Measurements from ENCODE around the gene FGFBP3. TPM values are rescaled to one million over a fixed set of nuclear protein-coding genes. Genes with fewer than 3 reads are reported as not detected.

FGFBP3 gene
- total and polyA plus RNA-seq, 2 experiments from 2014 or later: 65.7 to 73.9 TPM

DNA sequence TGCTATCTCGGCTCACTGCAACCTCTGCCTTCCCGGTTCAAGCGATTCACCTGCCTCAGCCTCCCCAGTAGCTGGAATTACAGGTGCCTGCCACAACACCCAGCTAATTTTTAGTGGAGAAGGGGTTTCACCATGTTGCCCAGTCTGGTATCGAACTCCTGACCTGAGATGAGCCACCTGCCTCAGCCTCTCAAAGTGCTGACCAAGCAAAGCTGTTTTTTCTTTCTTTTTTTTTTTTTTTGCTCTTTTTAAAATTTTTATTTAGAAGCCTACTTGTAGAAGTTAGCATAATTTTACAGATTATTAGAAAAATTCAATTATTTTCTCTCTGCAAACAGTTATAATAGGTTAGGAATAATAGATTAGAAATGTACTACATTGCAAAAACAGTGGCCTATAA lies 1.2 kb upstream of the FGFBP3 start:
- no peaks in the 10 kb centered on the region for H4K20me1 ChIP-seq (replicated peaks; ENCODE audit: insufficient read depth)
- H3K9me2 ChIP-seq (ENCODE audit: insufficient read depth): no peaks in the 10 kb centered on the region
- peaks cover 23% of the 10 kb centered on the region for H3K79me2 ChIP-seq (replicated peaks; ENCODE audit: insufficient read depth)
- Mint-ChIP-seq H3K36me3 (ENCODE audit: low read depth) (peaks cover 28% of the 10 kb centered on the region), H3K9me3 (no peaks in the 10 kb centered on the region; the same call in 2 of the 3 replicates), H3K4me1 (peaks cover 23% of the 10 kb centered on the region), H3K27me3 (ENCODE audit: insufficient read depth, low read depth, poor library complexity) (peaks cover 13% of the 10 kb centered on the region), H3K27ac (no peak overlapping the region), H3K4me3 (peak overlapping the region; percentile 33; the same call in 2 of the 3 replicates)
- H3K27me3 ChIP-seq (ENCODE audit: insufficient read depth): no peaks in the 10 kb centered on the region
- H3K4me3 ChIP-seq: no peak overlapping the region
- TF ChIP-seq POLR2AphosphoS5 (IDR thresholded peaks at IDR 0.05; ENCODE audit: low read depth) (no peak), STAT1 (IDR thresholded peaks at IDR 0.05; ENCODE audit: unreplicated experiment) (no peak), EZH2 (IDR thresholded peaks at IDR 0.05; ENCODE audit: low read depth, unreplicated experiment) (no peak), ZNF331 (CRISPR knock-in tag; IDR thresholded peaks at IDR 0.05; ENCODE audit: low read depth) (no peak), ZNF114 (CRISPR knock-in tag; IDR thresholded peaks at IDR 0.05) (no peak), CREB1 (CRISPR knock-in tag; IDR thresholded peaks at IDR 0.05; ENCODE audit: low read depth) (no peak), NANOG (IDR thresholded peaks at IDR 0.05; ENCODE audit: borderline replicate concordance) (no peak), JUNB (IDR thresholded peaks at IDR 0.05; ENCODE audit: unreplicated experiment) (no peak), EZH2phosphoT487 (IDR thresholded peaks at IDR 0.05; ENCODE audit: unreplicated experiment) (no peak)
- TF ChIP-seq, protein P1, sequence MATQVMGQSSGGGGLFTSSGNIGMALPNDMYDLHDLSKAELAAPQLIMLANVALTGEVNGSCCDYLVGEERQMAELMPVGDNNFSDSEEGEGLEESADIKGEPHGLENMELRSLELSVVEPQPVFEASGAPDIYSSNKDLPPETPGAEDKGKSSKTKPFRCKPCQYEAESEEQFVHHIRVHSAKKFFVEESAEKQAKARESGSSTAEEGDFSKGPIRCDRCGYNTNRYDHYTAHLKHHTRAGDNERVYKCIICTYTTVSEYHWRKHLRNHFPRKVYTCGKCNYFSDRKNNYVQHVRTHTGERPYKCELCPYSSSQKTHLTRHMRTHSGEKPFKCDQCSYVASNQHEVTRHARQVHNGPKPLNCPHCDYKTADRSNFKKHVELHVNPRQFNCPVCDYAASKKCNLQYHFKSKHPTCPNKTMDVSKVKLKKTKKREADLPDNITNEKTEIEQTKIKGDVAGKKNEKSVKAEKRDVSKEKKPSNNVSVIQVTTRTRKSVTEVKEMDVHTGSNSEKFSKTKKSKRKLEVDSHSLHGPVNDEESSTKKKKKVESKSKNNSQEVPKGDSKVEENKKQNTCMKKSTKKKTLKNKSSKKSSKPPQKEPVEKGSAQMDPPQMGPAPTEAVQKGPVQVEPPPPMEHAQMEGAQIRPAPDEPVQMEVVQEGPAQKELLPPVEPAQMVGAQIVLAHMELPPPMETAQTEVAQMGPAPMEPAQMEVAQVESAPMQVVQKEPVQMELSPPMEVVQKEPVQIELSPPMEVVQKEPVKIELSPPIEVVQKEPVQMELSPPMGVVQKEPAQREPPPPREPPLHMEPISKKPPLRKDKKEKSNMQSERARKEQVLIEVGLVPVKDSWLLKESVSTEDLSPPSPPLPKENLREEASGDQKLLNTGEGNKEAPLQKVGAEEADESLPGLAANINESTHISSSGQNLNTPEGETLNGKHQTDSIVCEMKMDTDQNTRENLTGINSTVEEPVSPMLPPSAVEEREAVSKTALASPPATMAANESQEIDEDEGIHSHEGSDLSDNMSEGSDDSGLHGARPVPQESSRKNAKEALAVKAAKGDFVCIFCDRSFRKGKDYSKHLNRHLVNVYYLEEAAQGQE (IDR thresholded peaks at IDR 0.05; ENCODE audit: unreplicated experiment): no peak
- TF ChIP-seq, protein P2, sequence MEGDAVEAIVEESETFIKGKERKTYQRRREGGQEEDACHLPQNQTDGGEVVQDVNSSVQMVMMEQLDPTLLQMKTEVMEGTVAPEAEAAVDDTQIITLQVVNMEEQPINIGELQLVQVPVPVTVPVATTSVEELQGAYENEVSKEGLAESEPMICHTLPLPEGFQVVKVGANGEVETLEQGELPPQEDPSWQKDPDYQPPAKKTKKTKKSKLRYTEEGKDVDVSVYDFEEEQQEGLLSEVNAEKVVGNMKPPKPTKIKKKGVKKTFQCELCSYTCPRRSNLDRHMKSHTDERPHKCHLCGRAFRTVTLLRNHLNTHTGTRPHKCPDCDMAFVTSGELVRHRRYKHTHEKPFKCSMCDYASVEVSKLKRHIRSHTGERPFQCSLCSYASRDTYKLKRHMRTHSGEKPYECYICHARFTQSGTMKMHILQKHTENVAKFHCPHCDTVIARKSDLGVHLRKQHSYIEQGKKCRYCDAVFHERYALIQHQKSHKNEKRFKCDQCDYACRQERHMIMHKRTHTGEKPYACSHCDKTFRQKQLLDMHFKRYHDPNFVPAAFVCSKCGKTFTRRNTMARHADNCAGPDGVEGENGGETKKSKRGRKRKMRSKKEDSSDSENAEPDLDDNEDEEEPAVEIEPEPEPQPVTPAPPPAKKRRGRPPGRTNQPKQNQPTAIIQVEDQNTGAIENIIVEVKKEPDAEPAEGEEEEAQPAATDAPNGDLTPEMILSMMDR (conservative IDR thresholded peaks at IDR 0.05; ENCODE audit: low read depth in 2 of 2): no peak
- TF ChIP-seq, protein P3, sequence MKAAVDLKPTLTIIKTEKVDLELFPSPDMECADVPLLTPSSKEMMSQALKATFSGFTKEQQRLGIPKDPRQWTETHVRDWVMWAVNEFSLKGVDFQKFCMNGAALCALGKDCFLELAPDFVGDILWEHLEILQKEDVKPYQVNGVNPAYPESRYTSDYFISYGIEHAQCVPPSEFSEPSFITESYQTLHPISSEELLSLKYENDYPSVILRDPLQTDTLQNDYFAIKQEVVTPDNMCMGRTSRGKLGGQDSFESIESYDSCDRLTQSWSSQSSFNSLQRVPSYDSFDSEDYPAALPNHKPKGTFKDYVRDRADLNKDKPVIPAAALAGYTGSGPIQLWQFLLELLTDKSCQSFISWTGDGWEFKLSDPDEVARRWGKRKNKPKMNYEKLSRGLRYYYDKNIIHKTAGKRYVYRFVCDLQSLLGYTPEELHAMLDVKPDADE (IDR thresholded peaks at IDR 0.05): no peak
- TF ChIP-seq, protein P4, sequence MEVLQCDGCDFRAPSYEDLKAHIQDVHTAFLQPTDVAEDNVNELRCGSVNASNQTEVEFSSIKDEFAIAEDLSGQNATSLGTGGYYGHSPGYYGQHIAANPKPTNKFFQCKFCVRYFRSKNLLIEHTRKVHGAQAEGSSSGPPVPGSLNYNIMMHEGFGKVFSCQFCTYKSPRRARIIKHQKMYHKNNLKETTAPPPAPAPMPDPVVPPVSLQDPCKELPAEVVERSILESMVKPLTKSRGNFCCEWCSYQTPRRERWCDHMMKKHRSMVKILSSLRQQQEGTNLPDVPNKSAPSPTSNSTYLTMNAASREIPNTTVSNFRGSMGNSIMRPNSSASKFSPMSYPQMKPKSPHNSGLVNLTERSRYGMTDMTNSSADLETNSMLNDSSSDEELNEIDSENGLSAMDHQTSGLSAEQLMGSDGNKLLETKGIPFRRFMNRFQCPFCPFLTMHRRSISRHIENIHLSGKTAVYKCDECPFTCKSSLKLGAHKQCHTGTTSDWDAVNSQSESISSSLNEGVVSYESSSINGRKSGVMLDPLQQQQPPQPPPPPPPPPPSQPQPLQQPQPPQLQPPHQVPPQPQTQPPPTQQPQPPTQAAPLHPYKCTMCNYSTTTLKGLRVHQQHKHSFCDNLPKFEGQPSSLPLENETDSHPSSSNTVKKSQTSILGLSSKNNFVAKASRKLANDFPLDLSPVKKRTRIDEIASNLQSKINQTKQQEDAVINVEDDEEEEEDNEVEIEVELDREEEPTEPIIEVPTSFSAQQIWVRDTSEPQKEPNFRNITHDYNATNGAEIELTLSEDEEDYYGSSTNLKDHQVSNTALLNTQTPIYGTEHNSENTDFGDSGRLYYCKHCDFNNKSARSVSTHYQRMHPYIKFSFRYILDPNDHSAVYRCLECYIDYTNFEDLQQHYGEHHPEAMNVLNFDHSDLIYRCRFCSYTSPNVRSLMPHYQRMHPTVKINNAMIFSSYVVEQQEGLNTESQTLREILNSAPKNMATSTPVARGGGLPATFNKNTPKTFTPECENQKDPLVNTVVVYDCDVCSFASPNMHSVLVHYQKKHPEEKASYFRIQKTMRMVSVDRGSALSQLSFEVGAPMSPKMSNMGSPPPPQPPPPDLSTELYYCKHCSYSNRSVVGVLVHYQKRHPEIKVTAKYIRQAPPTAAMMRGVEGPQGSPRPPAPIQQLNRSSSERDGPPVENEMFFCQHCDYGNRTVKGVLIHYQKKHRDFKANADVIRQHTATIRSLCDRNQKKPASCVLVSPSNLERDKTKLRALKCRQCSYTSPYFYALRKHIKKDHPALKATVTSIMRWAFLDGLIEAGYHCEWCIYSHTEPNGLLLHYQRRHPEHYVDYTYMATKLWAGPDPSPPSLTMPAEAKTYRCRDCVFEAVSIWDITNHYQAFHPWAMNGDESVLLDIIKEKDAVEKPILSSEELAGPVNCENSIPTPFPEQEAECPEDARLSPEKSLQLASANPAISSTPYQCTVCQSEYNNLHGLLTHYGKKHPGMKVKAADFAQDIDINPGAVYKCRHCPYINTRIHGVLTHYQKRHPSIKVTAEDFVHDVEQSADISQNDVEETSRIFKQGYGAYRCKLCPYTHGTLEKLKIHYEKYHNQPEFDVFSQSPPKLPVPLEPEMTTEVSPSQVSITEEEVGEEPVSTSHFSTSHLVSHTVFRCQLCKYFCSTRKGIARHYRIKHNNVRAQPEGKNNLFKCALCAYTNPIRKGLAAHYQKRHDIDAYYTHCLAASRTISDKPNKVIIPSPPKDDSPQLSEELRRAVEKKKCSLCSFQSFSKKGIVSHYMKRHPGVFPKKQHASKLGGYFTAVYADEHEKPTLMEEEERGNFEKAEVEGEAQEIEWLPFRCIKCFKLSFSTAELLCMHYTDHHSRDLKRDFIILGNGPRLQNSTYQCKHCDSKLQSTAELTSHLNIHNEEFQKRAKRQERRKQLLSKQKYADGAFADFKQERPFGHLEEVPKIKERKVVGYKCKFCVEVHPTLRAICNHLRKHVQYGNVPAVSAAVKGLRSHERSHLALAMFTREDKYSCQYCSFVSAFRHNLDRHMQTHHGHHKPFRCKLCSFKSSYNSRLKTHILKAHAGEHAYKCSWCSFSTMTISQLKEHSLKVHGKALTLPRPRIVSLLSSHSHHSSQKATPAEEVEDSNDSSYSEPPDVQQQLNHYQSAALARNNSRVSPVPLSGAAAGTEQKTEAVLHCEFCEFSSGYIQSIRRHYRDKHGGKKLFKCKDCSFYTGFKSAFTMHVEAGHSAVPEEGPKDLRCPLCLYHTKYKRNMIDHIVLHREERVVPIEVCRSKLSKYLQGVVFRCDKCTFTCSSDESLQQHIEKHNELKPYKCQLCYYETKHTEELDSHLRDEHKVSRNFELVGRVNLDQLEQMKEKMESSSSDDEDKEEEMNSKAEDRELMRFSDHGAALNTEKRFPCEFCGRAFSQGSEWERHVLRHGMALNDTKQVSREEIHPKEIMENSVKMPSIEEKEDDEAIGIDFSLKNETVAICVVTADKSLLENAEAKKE (CRISPR knock-in tag; IDR thresholded peaks at IDR 0.05): no peak
- H3K4me2 ChIP-seq: no peak overlapping the region
- no peak overlapping the region for H3K27ac ChIP-seq (ENCODE audit: low read depth)
- H3K36me3 ChIP-seq (ENCODE audit: insufficient read depth): peaks cover 8% of the 10 kb centered on the region; the same call in 1 of the 2 replicates
- H3K4me1 ChIP-seq (ENCODE audit: insufficient read depth): peaks cover 21% of the 10 kb centered on the region
- DNase-seq (ENCODE audit: low spot score) (no peak), ATAC-seq (no peak)
- no peaks in the 10 kb centered on the region for H3F3A ChIP-seq (replicated peaks; ENCODE audit: low read depth)
- no peak overlapping the region for H2AFZ ChIP-seq

Data from GM23338 (cell line).